WTC11 (cell line): ENCODE data around the gene FNBP1L. TPM values are rescaled to one million over a fixed set of nuclear protein-coding genes. Genes with fewer than 3 reads are reported as not detected.

ENCODE experiments used
- ATAC-seq: fragments of 200-7000 bp; cut with Tn5 transposase; 2 replicates; pipeline ENCODE4 v1.10.0; 2021; ENCODE audit warnings: mild to moderate bottlenecking, moderate library complexity
- CTCF ChIA-PET: fragments of 300-600 bp; sonication (Branson Sonifier 250); formaldehyde crosslinking; loops from one replicate; lab custom pipeline; 2021; ENCODE audit warnings: antibody characterized with exemption; lab: Charles Lee
- POLR2A ChIA-PET: fragments of 350-600 bp; sonication (Branson Sonifier 250); formaldehyde crosslinking; loops from one replicate; lab custom pipeline; 2021; ENCODE audit warnings: antibody characterized with exemption; lab: Charles Lee
- DNase-seq: peaks from one replicate; pipeline ENCODE4 v3.0.0; 2021; ENCODE audit warnings: low spot score
- H3K27ac Mint-ChIP-seq: 2 replicates; pipeline ENCODE4 v1.8.0; 2021; ENCODE audit warnings: mixed read lengths
- H3K27me3 Mint-ChIP-seq: 2 replicates; pipeline ENCODE4 v1.8.0; 2021; ENCODE audit warnings: low read depth, mild to moderate bottlenecking, moderate library complexity, mixed read lengths
- H3K36me3 Mint-ChIP-seq: 2 replicates; pipeline ENCODE4 v1.8.0; 2021; ENCODE audit warnings: mixed read lengths
- H3K4me1 Mint-ChIP-seq: 2 replicates; pipeline ENCODE4 v1.8.0; 2022; ENCODE audit warnings: mixed read lengths
- H3K4me3 Mint-ChIP-seq: 2 replicates; pipeline ENCODE4 v1.8.0; 2021; ENCODE audit warnings: mild to moderate bottlenecking, moderate library complexity, mixed read lengths
- H3K9me3 Mint-ChIP-seq: 2 replicates; pipeline ENCODE4 v1.8.0; 2021; ENCODE audit warnings: mixed read lengths
- ATF1 ChIP-seq: sonication (generic); formaldehyde crosslinking; IDR thresholded peaks from 2 replicates; pipeline ENCODE4 v1.8.1; 2023; ENCODE audit warnings: mild to moderate bottlenecking, moderate library complexity, missing genetic modification reagents
- ATF2 ChIP-seq: sonication (generic); formaldehyde crosslinking; IDR thresholded peaks from 2 replicates; pipeline ENCODE4 v1.8.1; 2022; ENCODE audit warnings: low read depth, missing genetic modification reagents, borderline replicate concordance
- E2F4 ChIP-seq: sonication (generic); formaldehyde crosslinking; IDR thresholded peaks from 2 replicates; pipeline ENCODE4 v1.8.1; 2022; ENCODE audit warnings: low read depth, mild to moderate bottlenecking, moderate library complexity, missing genetic modification reagents, borderline replicate concordance
- ESRRA ChIP-seq: sonication (generic); formaldehyde crosslinking; IDR thresholded peaks from 2 replicates; pipeline ENCODE4 v1.8.1; 2022; ENCODE audit warnings: mild to moderate bottlenecking, missing genetic modification reagents, borderline replicate concordance
- FOXK1 ChIP-seq: sonication (generic); formaldehyde crosslinking; IDR thresholded peaks from 2 replicates; pipeline ENCODE4 v1.8.0; 2022; ENCODE audit warnings: mild to moderate bottlenecking, moderate library complexity, missing genetic modification reagents
- FOXP4 ChIP-seq: sonication (generic); formaldehyde crosslinking; IDR thresholded peaks from 2 replicates; pipeline ENCODE4 v1.8.0; 2022; ENCODE audit warnings: mild to moderate bottlenecking, missing genetic modification reagents
- HMGXB4 ChIP-seq: sonication (generic); formaldehyde crosslinking; IDR thresholded peaks from 2 replicates; pipeline ENCODE4 v1.8.1; 2023; ENCODE audit warnings: mild to moderate bottlenecking, moderate library complexity, missing genetic modification reagents
- IRF2 ChIP-seq: sonication (generic); formaldehyde crosslinking; IDR thresholded peaks from 2 replicates; pipeline ENCODE4 v1.8.0; 2022; ENCODE audit warnings: low read depth, missing genetic modification reagents, borderline replicate concordance
- JUN ChIP-seq: sonication (generic); formaldehyde crosslinking; IDR thresholded peaks from 2 replicates; pipeline ENCODE4 v1.8.0; 2023; ENCODE audit warnings: mild to moderate bottlenecking, missing genetic modification reagents
- MAX ChIP-seq: sonication (generic); formaldehyde crosslinking; IDR thresholded peaks from 2 replicates; pipeline ENCODE4 v1.8.0; 2022; ENCODE audit warnings: mild to moderate bottlenecking, missing genetic modification reagents
- RORB ChIP-seq: fragments of 250-450 bp; sonication (Bioruptor Pico); IDR thresholded peaks from 2 replicates; pipeline ENCODE4 v1.9.0; 2021; ENCODE audit warnings: mild to moderate bottlenecking
- SMAD3 ChIP-seq: sonication (generic); formaldehyde crosslinking; IDR thresholded peaks from 2 replicates; pipeline ENCODE4 v1.8.0; 2022; ENCODE audit warnings: missing genetic modification reagents, mild to moderate bottlenecking, borderline replicate concordance
- SMAD4 ChIP-seq: sonication (generic); formaldehyde crosslinking; IDR thresholded peaks from 2 replicates; pipeline ENCODE4 v1.8.0; 2022; ENCODE audit warnings: mild to moderate bottlenecking, missing genetic modification reagents
- SP1 ChIP-seq: sonication (generic); formaldehyde crosslinking; conservative IDR thresholded peaks from 2 replicates; pipeline ENCODE4 v1.8.1; 2022; ENCODE audit warnings: missing genetic modification reagents
- ZBTB21 ChIP-seq: sonication (generic); formaldehyde crosslinking; IDR thresholded peaks from 2 replicates; pipeline ENCODE4 v1.8.1; 2023; ENCODE audit warnings: mild to moderate bottlenecking, missing genetic modification reagents, borderline replicate concordance
- ZBTB43 ChIP-seq: sonication (generic); formaldehyde crosslinking; IDR thresholded peaks from 2 replicates; pipeline ENCODE4 v1.8.1; 2023; ENCODE audit warnings: mild to moderate bottlenecking, missing genetic modification reagents
- ZNF396 ChIP-seq: fragments of 250-450 bp; sonication (Bioruptor Pico); IDR thresholded peaks from 2 replicates; pipeline ENCODE4 v1.8.0; 2021; ENCODE audit warnings: mild to moderate bottlenecking, moderate library complexity, borderline replicate concordance
- ZNF423 ChIP-seq: fragments of 250-450 bp; sonication (Bioruptor Pico); IDR thresholded peaks from 2 replicates; pipeline ENCODE4 v2.1.2; 2022; ENCODE audit warnings: mild to moderate bottlenecking, moderate library complexity
- ZNF532 ChIP-seq: fragments of 250-450 bp; sonication (Bioruptor Pico); IDR thresholded peaks from 2 replicates; pipeline ENCODE4 v1.9.0; 2021; ENCODE audit warnings: mild to moderate bottlenecking, borderline replicate concordance
- total RNA-seq: library from RNA; stranded (reverse); gene quantifications from 3 replicates; pipeline ENCODE4 v1.2.3, GENCODE V29; 2021

Gene FNBP1L
- total RNA-seq, 1 experiment from 2014 or later, result 79.1 TPM

GRCh38 chr1:93448292-93448982, 519 bp downstream of the FNBP1L start (continued):
- TF ChIP-seq FOXP4 (CRISPR knock-in tag) (0 out of 2 replicates have a peak, but pooled peaks have one; percentile 3), ZNF396 (CRISPR knock-in tag) (no peak), HMGXB4 (CRISPR knock-in tag) (peak; percentile 91; the same call in 1 of the 2 replicates), ATF2 (0 out of 2 replicates have a peak, but pooled peaks have one; percentile 32), ZBTB43 (CRISPR knock-in tag) (peak; percentile 13), E2F4 (CRISPR knock-in tag) (peak; percentile 83; the same call in 1 of the 2 replicates), ZNF423 (CRISPR knock-in tag) (no peak)

- POLR2A ChIA-PET, result interaction anchor here (1.1 to 1.5 kb wide), 3 partner anchors 103 to 369 kb away, joined by 3 to 4 read pairs (median 3); partner anchors contain the start of gene DR1
- DNase-seq, result peak; percentile 77
- peak; percentile 56 for ATAC-seq
- TF ChIP-seq ATF1 (CRISPR knock-in tag) (no peak), RORB (CRISPR knock-in tag) (no peak), IRF2 (no peak), SMAD3 (CRISPR knock-in tag) (no peak), ESRRA (CRISPR knock-in tag) (no peak), MAX (CRISPR knock-in tag) (peak; percentile 55; the same call in 1 of the 2 replicates), FOXK1 (CRISPR knock-in tag) (0 out of 2 replicates have a peak, but pooled peaks have one; percentile 22), JUN (CRISPR knock-in tag) (no peak), ZBTB21 (CRISPR knock-in tag) (no peak), SMAD4 (CRISPR knock-in tag) (no peak), ZNF532 (CRISPR knock-in tag) (no peak), SP1 (peak; percentile 59; the same call in 1 of the 2 replicates)
Measured at GRCh38 chr1:93448983-93449804, 1.3 kb downstream of the FNBP1L start.

More at GRCh38 chr1:93448983-93449804, 1.3 kb downstream of the FNBP1L start:
- Mint-ChIP-seq H3K9me3 (no peaks in the 10 kb centered on the region), H3K4me3 (peak overlapping the region; percentile 98), H3K4me1 (peaks cover 45% of the 10 kb centered on the region), H3K27ac (peak overlapping the region; percentile 98), H3K27me3 (no peaks in the 10 kb centered on the region), H3K36me3 (no peaks in the 10 kb centered on the region)
- CTCF ChIA-PET, result interaction anchor here (1.0 to 2.0 kb wide), 3 partner anchors 78 to 395 kb away, joined by 3 to 5 read pairs (median 3); partner anchors contain the start of gene BCAR3
